Ascending aorta (tissue), 2 donors: ENCODE measurements around the gene CDH7. TPM values are rescaled to one million over a fixed set of nuclear protein-coding genes. Genes with fewer than 3 reads are reported as not detected.

ENCODE experiments used
- DNase-seq, 2 donors: peaks; one replicate each; pipeline ENCODE4 v3.0.0-alpha.2; 2019; ENCODE audit warnings: low spot score in 2 of 2
- H3K27ac ChIP-seq, 2 donors: fragments of 200-600 bp; sonication (generic); one replicate each; pipeline ENCODE4 v1.5.1; 2016 to 2017; ENCODE audit warnings: mild to moderate bottlenecking in 1 of 2
- H3K27me3 ChIP-seq: fragments of 200-600 bp; sonication (generic); one replicate; pipeline ENCODE4 v1.5.1; 2017
- H3K36me3 ChIP-seq, 2 donors: fragments of 200-600 bp; sonication (generic); one replicate each; pipeline ENCODE4 v1.5.1; 2016
- H3K4me1 ChIP-seq, 2 donors: fragments of 200-600 bp; sonication (generic); one replicate each; pipeline ENCODE4 v1.5.1; 2016 to 2017; ENCODE audit warnings: mild to moderate bottlenecking in 1 of 2
- H3K4me3 ChIP-seq, 2 donors: fragments of 200-600 bp; sonication (generic); one replicate each; pipeline ENCODE4 v1.5.1; 2016 to 2017; ENCODE audit warnings: mild to moderate bottlenecking in 1 of 2
- H3K9me3 ChIP-seq, 2 donors: fragments of 200-600 bp; sonication (generic); one replicate each; pipeline ENCODE4 v1.5.1; 2016
- intact Hi-C: fragments of 100-400 bp; cut with DNase I; formaldehyde crosslinking; loops from one replicate; pipeline ENCODE4 v1.15.1; 2023
- total RNA-seq: library from RNA; depleted of rRNA; stranded (reverse); fragments of >200 nt; gene quantifications from one replicate; pipeline ENCODE4 v1.1.0, GENCODE V29; 2016
- TF ChIP-seq, protein P1 (sequence below), 3 experiments: fragments of 200-600 bp in 2 of 3; fragments of 450-650 bp in 1 of 3; sonication (generic) in 2 of 3; IDR thresholded peaks; one replicate each; pipeline ENCODE4 v1.5.1; 2016 to 2019; ENCODE audit warnings: antibody characterized with exemption in 3 of 3, mild to moderate bottlenecking in 1 of 3, moderate library complexity in 1 of 3

CDH7 gene
- total RNA-seq, 1 donor from 2014 or later, result not detected

DNA sequence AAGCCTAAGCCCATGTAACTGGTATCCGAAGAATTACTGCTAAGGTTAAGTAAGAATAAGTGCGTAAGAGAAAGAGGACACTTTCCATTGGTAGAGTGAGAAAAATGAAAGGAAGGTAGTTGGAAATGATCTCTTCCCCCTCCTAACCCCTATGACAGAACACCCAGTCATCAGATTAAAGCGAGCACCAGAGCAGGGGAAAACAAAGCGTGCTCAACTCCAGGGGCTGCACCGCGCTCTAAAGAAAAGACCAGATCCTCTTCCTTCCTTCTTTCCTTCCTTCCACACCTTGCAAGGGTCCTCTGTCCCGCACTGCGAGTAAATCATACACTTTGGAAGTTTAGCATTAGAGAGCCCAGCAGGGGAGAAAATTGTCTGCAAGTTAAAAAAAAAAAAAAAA, 971 bp upstream of the CDH7 start:
- no peaks in the 10 kb centered on the region for H3K4me1 ChIP-seq
- no peak overlapping the region for H3K27ac ChIP-seq
- H3K27me3 ChIP-seq, result no peaks in the 10 kb centered on the region
- DNase-seq, result no peak
- TF ChIP-seq, protein P1, sequence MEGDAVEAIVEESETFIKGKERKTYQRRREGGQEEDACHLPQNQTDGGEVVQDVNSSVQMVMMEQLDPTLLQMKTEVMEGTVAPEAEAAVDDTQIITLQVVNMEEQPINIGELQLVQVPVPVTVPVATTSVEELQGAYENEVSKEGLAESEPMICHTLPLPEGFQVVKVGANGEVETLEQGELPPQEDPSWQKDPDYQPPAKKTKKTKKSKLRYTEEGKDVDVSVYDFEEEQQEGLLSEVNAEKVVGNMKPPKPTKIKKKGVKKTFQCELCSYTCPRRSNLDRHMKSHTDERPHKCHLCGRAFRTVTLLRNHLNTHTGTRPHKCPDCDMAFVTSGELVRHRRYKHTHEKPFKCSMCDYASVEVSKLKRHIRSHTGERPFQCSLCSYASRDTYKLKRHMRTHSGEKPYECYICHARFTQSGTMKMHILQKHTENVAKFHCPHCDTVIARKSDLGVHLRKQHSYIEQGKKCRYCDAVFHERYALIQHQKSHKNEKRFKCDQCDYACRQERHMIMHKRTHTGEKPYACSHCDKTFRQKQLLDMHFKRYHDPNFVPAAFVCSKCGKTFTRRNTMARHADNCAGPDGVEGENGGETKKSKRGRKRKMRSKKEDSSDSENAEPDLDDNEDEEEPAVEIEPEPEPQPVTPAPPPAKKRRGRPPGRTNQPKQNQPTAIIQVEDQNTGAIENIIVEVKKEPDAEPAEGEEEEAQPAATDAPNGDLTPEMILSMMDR (IDR thresholded peaks at IDR 0.05), result no peak
- H3K4me3 ChIP-seq, result no peak overlapping the region
- H3K9me3 ChIP-seq, result no peaks in the 10 kb centered on the region
- H3K36me3 ChIP-seq, result no peaks in the 10 kb centered on the region
- intact Hi-C loops, result no loop called here

DNA sequence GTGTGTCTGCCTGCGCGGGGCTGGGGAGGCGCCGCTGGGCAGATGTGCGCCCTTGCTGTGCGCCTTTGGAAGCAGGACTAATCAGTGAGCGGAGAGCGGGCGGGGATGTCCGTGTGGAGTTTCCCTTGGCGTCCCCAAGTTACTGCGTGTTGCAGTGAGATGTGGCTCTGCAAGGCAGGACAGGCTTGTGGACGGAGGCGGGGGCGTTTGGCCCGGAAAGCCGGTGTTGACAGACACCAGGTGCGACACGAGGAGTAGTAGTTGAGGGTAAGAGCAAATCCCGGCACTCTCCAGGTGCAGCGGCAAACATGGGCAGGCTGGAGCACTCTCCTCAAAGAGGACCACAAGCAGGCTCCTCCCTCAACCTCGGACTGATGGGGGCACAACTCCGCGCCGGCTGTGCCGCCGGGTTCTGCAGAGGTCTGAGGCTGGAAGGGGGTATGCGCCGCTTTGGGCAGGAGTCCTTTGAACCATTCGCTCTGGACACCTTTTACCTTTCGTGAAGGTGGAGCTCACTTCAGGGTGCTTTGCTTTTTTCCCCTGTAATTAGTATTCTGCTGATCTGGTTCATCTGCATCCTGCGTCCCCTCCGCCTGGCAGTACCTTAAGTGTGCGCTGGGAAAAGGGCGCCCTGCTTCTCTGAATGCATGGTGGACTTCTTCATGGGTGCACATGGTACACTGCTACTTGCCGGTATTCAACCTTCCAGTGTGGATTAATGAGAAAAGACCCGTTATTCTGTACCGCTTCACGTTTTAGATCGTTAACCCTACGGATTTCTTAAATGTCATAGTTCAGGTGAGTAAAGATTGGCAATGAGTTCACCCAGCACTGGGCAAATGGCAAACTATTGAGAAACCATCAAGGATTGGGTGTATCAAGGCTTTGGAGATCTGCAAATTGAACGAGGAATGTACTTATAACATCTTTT, 608 bp downstream of the CDH7 start:
- peak overlapping the region in 1 of 2 donors; percentile 42 for H3K4me3 ChIP-seq
- H3K4me1 ChIP-seq, result no peaks in the 10 kb centered on the region
- intact Hi-C loops, result no loop called here
- no peaks in the 10 kb centered on the region for H3K9me3 ChIP-seq
- H3K27me3 ChIP-seq, result no peaks in the 10 kb centered on the region
- no peak overlapping the region for H3K27ac ChIP-seq
- no peaks in the 10 kb centered on the region for H3K36me3 ChIP-seq
- TF ChIP-seq, protein P1 (IDR thresholded peaks at IDR 0.05), result no peak
- DNase-seq, result no peak

DNA sequence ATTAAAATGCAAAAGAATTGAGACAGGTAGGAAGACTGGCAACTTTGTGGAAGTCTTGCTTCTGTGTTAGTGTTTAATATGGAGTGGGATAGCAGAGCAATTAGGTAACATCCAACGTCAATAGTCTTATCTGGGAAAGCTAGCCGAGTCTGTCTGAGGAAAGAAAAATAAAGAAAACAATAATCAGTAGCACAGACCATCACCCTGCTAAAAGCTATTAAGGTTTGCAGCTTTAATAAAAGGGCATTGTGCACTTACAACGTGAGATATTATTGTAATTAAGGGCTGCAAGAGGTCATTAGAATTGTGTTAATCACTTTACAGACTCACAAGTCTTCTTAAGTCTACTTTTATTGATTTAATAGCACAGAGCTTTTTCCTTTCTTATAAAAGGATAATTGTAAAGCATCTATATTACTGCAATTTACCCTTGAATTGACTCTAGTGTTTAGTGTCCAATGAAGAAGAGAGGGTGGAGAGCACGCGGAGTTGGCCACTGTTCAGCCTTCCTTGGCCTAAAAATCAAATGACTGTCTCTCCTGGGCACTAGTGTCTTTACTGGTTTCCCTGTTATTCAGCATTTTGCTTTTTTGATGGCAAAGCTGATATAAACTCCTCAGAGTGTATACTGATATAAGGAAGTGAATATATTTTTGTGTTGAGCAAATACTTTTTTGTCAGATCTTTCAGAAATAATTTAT, 2.0 kb downstream of the CDH7 start:
- no peaks in the 10 kb centered on the region for H3K36me3 ChIP-seq
- no peak overlapping the region for H3K27ac ChIP-seq
- TF ChIP-seq, protein P1 (IDR thresholded peaks at IDR 0.05), result no peak
- no peak overlapping the region for H3K4me3 ChIP-seq
- no peaks in the 10 kb centered on the region for H3K9me3 ChIP-seq
- no peaks in the 10 kb centered on the region for H3K27me3 ChIP-seq
- H3K4me1 ChIP-seq, result no peaks in the 10 kb centered on the region
- DNase-seq, result no peak
- intact Hi-C loops, result no loop called here

DNA sequence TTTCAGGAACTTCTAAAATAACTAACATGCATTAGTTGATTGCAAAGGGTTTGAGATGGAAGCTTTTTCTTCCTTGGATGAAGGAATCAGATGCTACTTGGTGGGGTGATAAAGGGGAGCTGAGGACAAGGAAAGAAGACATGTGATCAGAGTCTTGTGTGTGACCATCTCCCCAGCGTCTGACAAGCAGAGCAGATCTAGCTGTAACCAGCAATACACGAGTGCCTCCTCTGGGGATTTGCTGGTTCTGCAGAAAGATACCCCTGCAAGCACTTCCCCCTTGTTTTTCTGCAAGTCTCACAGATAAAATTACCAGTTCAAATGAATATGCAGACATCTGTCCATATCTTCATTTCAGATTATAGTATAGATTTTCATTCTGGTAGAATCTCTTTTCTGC, 2.7 kb downstream of the CDH7 start:
- DNase-seq, result no peak
- TF ChIP-seq, protein P1 (IDR thresholded peaks at IDR 0.05), result no peak
- H3K4me3 ChIP-seq, result no peak overlapping the region
- H3K4me1 ChIP-seq, result no peaks in the 10 kb centered on the region
- no peak overlapping the region for H3K27ac ChIP-seq
- H3K27me3 ChIP-seq, result no peaks in the 10 kb centered on the region
- H3K9me3 ChIP-seq, result no peaks in the 10 kb centered on the region
- H3K36me3 ChIP-seq, result no peaks in the 10 kb centered on the region
- intact Hi-C loops, result no loop called here

DNA sequence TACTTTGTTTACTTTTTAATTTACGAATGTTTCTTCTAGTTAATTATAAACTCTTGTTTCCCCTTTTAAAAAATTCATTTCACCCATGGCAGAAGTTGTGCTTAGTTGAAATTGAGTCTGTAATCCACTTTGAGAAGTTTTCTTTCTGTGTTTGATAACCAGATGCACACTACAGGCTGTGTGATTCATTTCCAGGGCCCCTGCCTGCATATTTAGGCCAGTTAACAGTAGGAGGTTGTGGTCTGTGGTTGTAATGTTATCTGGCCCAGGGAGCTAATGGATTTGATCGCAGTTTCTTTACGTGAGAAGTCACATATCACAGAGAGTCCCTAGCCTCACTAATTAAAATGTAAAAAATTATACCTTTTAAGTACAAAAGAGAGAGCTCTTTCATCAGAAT, 3.3 kb downstream of the CDH7 start:
- intact Hi-C loops, result no loop called here
- Histone ChIP-seq H3K27me3 (no peaks in the 10 kb centered on the region), H3K27ac (no peak overlapping the region), H3K36me3 (no peaks in the 10 kb centered on the region), H3K9me3 (no peaks in the 10 kb centered on the region), H3K4me1 (no peaks in the 10 kb centered on the region), H3K4me3 (no peak overlapping the region)
- no peak for DNase-seq
- TF ChIP-seq, protein P1 (IDR thresholded peaks at IDR 0.05), result no peak
